Measurements from ENCODE around the gene FAM169A.
"Not testable (repeated sequence)": the region's sequence is repeated elsewhere in the genome, so short reads cannot be mapped to it uniquely, and the experiment has no call there.

Gene FAM169A

GRCh38 chr5:74866596-74867162 is 492 bp upstream of the FAM169A start:
- DNase-seq, result peak; percentile 12

GRCh38 chr5:74865256-74865803 is 857 bp downstream of the FAM169A start:
- no peak for DNase-seq

- DNase-seq, result no peak
These were observed 1.4 kb downstream of the FAM169A start for GRCh38 chr5:74864823-74865222.

GRCh38 chr5:74863726-74864125 is 2.5 kb downstream of the FAM169A start:
- DNase-seq, result no peak

- no peak for DNase-seq
These were observed 4.0 kb downstream of the FAM169A start for GRCh38 chr5:74862221-74862620.

GRCh38 chr5:74856975-74857374 is 9.2 kb downstream of the FAM169A start:
- not testable (repeated sequence) for DNase-seq

GRCh38 chr5:74853256-74853655 is 12.9 kb downstream of the FAM169A start:
- DNase-seq, result no peak

- no peak for DNase-seq
These were observed 14.4 kb downstream of the FAM169A start for GRCh38 chr5:74851684-74852353.

GRCh38 chr5:74850789-74851425 is 15.3 kb downstream of the FAM169A start:
- no peak for DNase-seq

GRCh38 chr5:74850030-74850429 is 16.2 kb downstream of the FAM169A start:
- no peak for DNase-seq

- no peak for DNase-seq
These were observed 17.6 kb downstream of the FAM169A start for GRCh38 chr5:74848553-74849025.

GRCh38 chr5:74839229-74839628 is 27.0 kb downstream of the FAM169A start:
- DNase-seq, result no peak

- no peak for DNase-seq
These were observed 27.9 kb downstream of the FAM169A start for GRCh38 chr5:74838262-74838661.

GRCh38 chr5:74837115-74837514 is 29.1 kb downstream of the FAM169A start:
- DNase-seq, result no peak

- no peak for DNase-seq
These were observed 32.5 kb downstream of the FAM169A start for GRCh38 chr5:74833537-74834266.

GRCh38 chr5:74829413-74829812 is 36.8 kb downstream of the FAM169A start:
- DNase-seq, result no peak

GRCh38 chr5:74822288-74822687 is 43.9 kb downstream of the FAM169A start:
- no peak for DNase-seq

- no peak for DNase-seq
These were observed 49.3 kb downstream of the FAM169A start for GRCh38 chr5:74816875-74817274.

- no peak for DNase-seq
These were observed 55.3 kb downstream of the FAM169A start for GRCh38 chr5:74810915-74811314.

- DNase-seq, result no peak
These were observed 64.2 kb downstream of the FAM169A start for GRCh38 chr5:74801941-74802340.

- no peak for DNase-seq
These were observed 65.0 kb downstream of the FAM169A start for GRCh38 chr5:74801197-74801596.

- no peak for DNase-seq
These were observed 66.9 kb downstream of the FAM169A start for GRCh38 chr5:74798977-74799911.

Data from activated CD4-positive, alpha-beta T cell treated with anti-CD3 and anti-CD28 coated beads for 48 hours (primary cell).